IMR-90 (cell line): Measurements from ENCODE around the gene MYOZ3. TPM values are rescaled to one million over a fixed set of nuclear protein-coding genes. Genes with fewer than 3 reads are reported as not detected.

Source experiments
- ATAC-seq: fragments of 200-7000 bp; cut with Tn5 transposase; 2 replicates; pipeline ENCODE4 v1.9.1; 2020; ENCODE audit warnings: low read depth, mild to moderate bottlenecking, moderate library complexity
- BruUV-seq: library from RNA; stranded (reverse); fragments of 400-500 nt; replicated peaks from 2 replicates; lab custom pipeline; 2021; lab: Mats Ljungman, UMichigan
- CTCF ChIA-PET: fragments of 300-600 bp; formaldehyde crosslinking; extraction: SDS; loops from one replicate; lab custom pipeline; 2021; ENCODE audit warnings: antibody characterized with exemption; lab: Yijun Ruan, JAX
- POLR2A ChIA-PET: fragments of 300-600 bp; sonication (Branson Sonifier 250); formaldehyde crosslinking; loops from one replicate; lab custom pipeline; 2022; ENCODE audit warnings: antibody characterized with exemption; ENCODE audit not compliant: unreplicated experiment; lab: Charles Lee
- DNase-seq: peaks from one replicate; pipeline ENCODE4 v3.0.0; 2013
- H2AFZ ChIP-seq: replicated peaks from 2 replicates; pipeline ENCODE3; 2013; ENCODE audit warnings: low read length, mild to moderate bottlenecking; ENCODE audit not compliant: poor library complexity
- H2AK5ac ChIP-seq: 2 replicates; pipeline ENCODE4 v1.6.1; 2013; ENCODE audit warnings: low read depth, low read length, inconsistent platforms
- H2AK9ac ChIP-seq: replicated peaks from 2 replicates; pipeline ENCODE3; 2013; ENCODE audit warnings: mild to moderate bottlenecking, low read depth, low read length, moderate library complexity; ENCODE audit not compliant: poor library complexity
- H2BK120ac ChIP-seq: 2 replicates; pipeline ENCODE4 v1.6.1; 2013; ENCODE audit warnings: low read depth, low read length, inconsistent platforms
- H2BK15ac ChIP-seq: 3 replicates; pipeline ENCODE4 v1.6.1; 2013; ENCODE audit warnings: low read depth, low read length, inconsistent platforms
- H2BK20ac ChIP-seq: 2 replicates; pipeline ENCODE4 v1.6.1; 2013; ENCODE audit warnings: low read depth, mild to moderate bottlenecking, inconsistent platforms, low read length, moderate library complexity
- H2BK5ac ChIP-seq: 2 replicates; pipeline ENCODE4 v1.6.1; 2013; ENCODE audit warnings: mild to moderate bottlenecking, low read depth, low read length, inconsistent platforms; ENCODE audit not compliant: poor library complexity, severe bottlenecking
- H3K14ac ChIP-seq: replicated peaks from 2 replicates; pipeline ENCODE4 v1.6.1; 2013; ENCODE audit warnings: low read depth, low read length, inconsistent platforms
- H3K18ac ChIP-seq: 2 replicates; pipeline ENCODE4 v1.6.1; 2013; ENCODE audit warnings: low read depth, low read length, control low read depth
- H3K23ac ChIP-seq: 2 replicates; pipeline ENCODE4 v1.6.1; 2013; ENCODE audit warnings: low read depth, low read length, inconsistent platforms
- H3K27ac ChIP-seq: 2 replicates; pipeline ENCODE4 v1.5.1; 2013; ENCODE audit warnings: mild to moderate bottlenecking, control low read depth, low read length; ENCODE audit not compliant: insufficient read depth
- H3K27me3 ChIP-seq: 2 replicates; pipeline ENCODE4 v1.6.1; 2013; ENCODE audit warnings: low read length; ENCODE audit not compliant: control insufficient read depth, insufficient read depth
- H3K36me3 ChIP-seq: 2 replicates; pipeline ENCODE4 v1.6.1; 2013; ENCODE audit warnings: low read length, mixed read lengths; ENCODE audit not compliant: control insufficient read depth, insufficient read depth
- H3K4ac ChIP-seq: 2 replicates; pipeline ENCODE4 v1.6.1; 2013; ENCODE audit warnings: low read depth, low read length, inconsistent platforms
- H3K4me1 ChIP-seq: 2 replicates; pipeline ENCODE4 v1.6.1; 2013; ENCODE audit warnings: low read length, mixed read lengths; ENCODE audit not compliant: control insufficient read depth, insufficient read depth
- H3K4me2 ChIP-seq: 2 replicates; pipeline ENCODE4 v1.6.1; 2013; ENCODE audit warnings: low read depth, mild to moderate bottlenecking, control low read depth, low read length, moderate library complexity
- H3K4me3 ChIP-seq: 2 replicates; pipeline ENCODE4 v1.5.1; 2013; ENCODE audit warnings: low read depth, mild to moderate bottlenecking, control low read depth, low read length, moderate library complexity; ENCODE audit not compliant: insufficient read depth
- H3K56ac ChIP-seq: 2 replicates; pipeline ENCODE4 v1.6.1; 2013; ENCODE audit warnings: low read length, inconsistent platforms; ENCODE audit not compliant: insufficient read depth; ENCODE audit errors: extremely low read depth
- H3K79me1 ChIP-seq, 2 experiments: 2 replicates each; pipeline ENCODE4 v1.6.1; 2013; ENCODE audit warnings: low read length in 2 of 2, inconsistent platforms in 1 of 2, low read depth in 1 of 2
- H3K9ac ChIP-seq: 2 replicates; pipeline ENCODE4 v1.6.1; 2013; ENCODE audit warnings: low read depth, low read length, control low read depth
- H3K9me1 ChIP-seq: 2 replicates; pipeline ENCODE4 v1.6.1; 2013; ENCODE audit warnings: low read length, inconsistent platforms; ENCODE audit not compliant: insufficient read depth
- H3K9me3 ChIP-seq: 2 replicates; pipeline ENCODE4 v1.6.1; 2013; ENCODE audit warnings: low read length; ENCODE audit not compliant: control insufficient read depth, insufficient read depth
- H4K20me1 ChIP-seq: 2 replicates; pipeline ENCODE4 v1.6.1; 2013; ENCODE audit warnings: low read length, inconsistent platforms; ENCODE audit not compliant: insufficient read depth
- H4K5ac ChIP-seq: 2 replicates; pipeline ENCODE4 v1.6.1; 2013; ENCODE audit warnings: mild to moderate bottlenecking, low read depth, low read length, control low read depth
- H4K8ac ChIP-seq, 2 experiments: 2 replicates each; pipeline ENCODE4 v1.6.1; 2013; ENCODE audit warnings: low read depth in 2 of 2, low read length in 2 of 2, control low read depth in 1 of 2, inconsistent platforms in 1 of 2
- H4K91ac ChIP-seq: 2 replicates; pipeline ENCODE4 v1.6.1; 2013; ENCODE audit warnings: low read depth, low read length, inconsistent platforms; ENCODE audit not compliant: insufficient read depth
- MAZ ChIP-seq: IDR thresholded peaks from 2 replicates; pipeline ENCODE4 v1.6.1; 2012; ENCODE audit warnings: low read depth, mild to moderate bottlenecking, low read length, improper control_type of control experiment, moderate library complexity, borderline replicate concordance
- RAD21 ChIP-seq: IDR thresholded peaks from 2 replicates; pipeline ENCODE4 v1.6.1; 2012; ENCODE audit warnings: low read length, improper control_type of control experiment
- RFX5 ChIP-seq: IDR thresholded peaks from 2 replicates; pipeline ENCODE4 v1.8.0; 2012; ENCODE audit warnings: low read depth, mild to moderate bottlenecking, low read length, moderate library complexity
- SMC3 ChIP-seq: fragments of 150-350 bp; IDR thresholded peaks from 2 replicates; pipeline ENCODE4 v1.6.1; 2016; ENCODE audit warnings: low read depth, mild to moderate bottlenecking, antibody characterized with exemption, low read length, moderate library complexity
- USF2 ChIP-seq: fragments of 150-350 bp; IDR thresholded peaks from 2 replicates; pipeline ENCODE4 v1.6.1; 2017; ENCODE audit warnings: mild to moderate bottlenecking, antibody characterized with exemption, low read length, low read depth
- WGBS, 2 experiments: methylation state at CpG; one replicate each; pipeline versions ENCODE4 v1.1.5 to v1.1.7; 2013; ENCODE audit warnings: missing lambda C conversion rate in 2 of 2; ENCODE audit not compliant: insufficient read length in 1 of 2; ENCODE audit errors: extremely low coverage in 2 of 2; 5-methylcytosine and 5-hydroxymethylcytosine counted together
- dilution Hi-C: fragments of 300-500 bp; cut with HindIII; formaldehyde crosslinking; loops from one replicate; pipeline ENCODE4 v1.14.3; 2018; ENCODE audit warnings: low sequenced_read_pairs; ENCODE audit not compliant: unreplicated experiment
- in situ Hi-C: fragments of 300-500 bp; cut with MboI; formaldehyde crosslinking; loops from 3 replicates; pipeline ENCODE4 v1.14.3; 2019; ENCODE audit warnings: low sequenced_read_pairs, inconsistent platforms, mixed read lengths
- intact Hi-C: fragments of 100-400 bp; cut with micrococcal nuclease; formaldehyde crosslinking; loops from 2 replicates; pipeline ENCODE4 v1.10.0; 2022
- polyA plus RNA-seq, 3 experiments: library from polyadenylated mRNA; depleted of rRNA; stranded (reverse); fragments of >200 nt; gene quantifications; 2 replicates each; pipeline ENCODE4 v1.2.3, GENCODE V29; 2012; ENCODE audit warnings: low replicate concordance in 1 of 3
- total RNA-seq: library from RNA; depleted of rRNA; stranded (reverse); fragments of >200 nt; gene quantifications from 2 replicates; pipeline ENCODE4 v1.2.3, GENCODE V29; 2012

The MYOZ3 gene
- total and polyA plus RNA-seq, 2 of the 4 experiments (the other 2 are of a cell fraction), result under 0.01 to 0.24 TPM

GRCh38 chr5:150642567-150642927 is 18.5 kb upstream of the MYOZ3 start:
- Histone ChIP-seq H4K20me1 (peaks cover 33% of the 10 kb centered on the region), H3K23ac (peak overlapping the region; percentile 94), H3K14ac (peak overlapping the region; percentile 98; the same call in 1 of the 2 replicates), H3K36me3 (peaks cover 3% of the 10 kb centered on the region), H4K8ac (peak overlapping the region; percentile 71 to 84; a peak in 3 of 4 replicates), H2AFZ (peak overlapping the region; percentile 16), H3K9me1 (peaks cover 30% of the 10 kb centered on the region), H2BK5ac (peak overlapping the region; percentile 86), H2BK120ac (peak overlapping the region; percentile 93), H2BK20ac (peak overlapping the region; percentile 97), H3K56ac (peak overlapping the region; percentile 77; the same call in 1 of the 2 replicates), H3K4me2 (peak overlapping the region; percentile 80), H3K4me3 (peak overlapping the region; percentile 50), H2BK15ac (peak overlapping the region; percentile 80; the same call in 2 of the 3 replicates), H4K91ac (peak overlapping the region; percentile 91), H3K79me1 (peaks cover 24 to 57% of the 10 kb centered on the region in 2 experiments), H3K4ac (peak overlapping the region; percentile 96), H3K9me3 (no peaks in the 10 kb centered on the region), H2AK5ac (peak overlapping the region; percentile 89), H2AK9ac (peak overlapping the region; percentile 96), H3K9ac (peak overlapping the region; percentile 81), H3K27me3 (no peaks in the 10 kb centered on the region), H3K27ac (peak overlapping the region; percentile 90), H3K18ac (peak overlapping the region; percentile 72), H4K5ac (peak overlapping the region; percentile 46), H3K4me1 (peaks cover 48% of the 10 kb centered on the region)
- dilution Hi-C loops (no loop called here), in situ Hi-C loops (no loop called here), intact Hi-C loops (loop anchor here (5.0 kb wide), 1 partner anchor 170 kb away; no protein-coding TSS in a partner anchor)
- no TSS peak for BruUV-seq
- POLR2A ChIA-PET, result interaction anchor here (0.6 to 0.8 kb wide), 2 partner anchors 11 to 47 kb away, joined by 3 to 4 read pairs; no protein-coding TSS in a partner anchor
- DNase-seq (peak; percentile 88), ATAC-seq (peak; percentile 40)
- TF ChIP-seq RAD21, result no peak
- TF ChIP-seq USF2, result no peak
- peak; percentile 65 for TF ChIP-seq MAZ
- TF ChIP-seq RFX5, result no peak
- TF ChIP-seq SMC3, result peak; percentile 17; the same call in 1 of the 2 replicates
- CTCF ChIA-PET, result interaction anchor here (0.6 kb wide), 2 partner anchors 11 to 58 kb away, joined by 3 read pairs; partner anchors contain the start of gene RBM22
- WGBS, 2 experiments, result 0% methylated on average over 3 of the region's 5 CpGs; no CpG with 5 or more reads in 1 of the 2 experiments
